Body of pancreas (tissue), 4 donors: Measurements from ENCODE around the gene WNT3A. TPM values are rescaled to one million over a fixed set of nuclear protein-coding genes. Genes with fewer than 3 reads are reported as not detected.
A peak's percentile ranks its signal among the peaks of the same experiment; 100 is the strongest.

ENCODE experiments used
- ATAC-seq: fragments of 150-250 bp; one replicate; pipeline ENCODE4 v1.9.1; 2016
- DNase-seq, 4 donors: peaks; one replicate each; pipeline ENCODE4 v3.0.0-alpha.2; 2019
- H3K27ac ChIP-seq, 4 donors: fragments of 200-600 bp; sonication (generic); 1 replicate in 3 of 4; 2 replicates in 1 of 4; pipeline versions ENCODE4 v1.5.1 to v1.6.1; 2016 to 2019; ENCODE audit warnings: mild to moderate bottlenecking in 1 of 4, mixed read lengths in 1 of 4, moderate library complexity in 1 of 4
- H3K27me3 ChIP-seq, 2 donors: fragments of 200-600 bp; sonication (generic); one replicate each; pipeline ENCODE4 v1.6.0; 2016; ENCODE audit warnings: mild to moderate bottlenecking in 1 of 2
- H3K36me3 ChIP-seq, 2 donors: fragments of 200-600 bp; sonication (generic); replicated peaks in 1 of 2; 2 replicates each; pipeline ENCODE4 v1.5.1; 2016; ENCODE audit warnings: low read depth in 2 of 2; ENCODE audit not compliant: insufficient read depth in 1 of 2
- H3K4me1 ChIP-seq: fragments of 200-600 bp; sonication (generic); one replicate; pipeline ENCODE4 v1.6.0; 2016
- H3K4me3 ChIP-seq, 2 donors: fragments of 200-600 bp; sonication (generic); 1 replicate in 1 of 2; 2 replicates in 1 of 2; pipeline ENCODE4 v1.5.1; 2016 to 2019
- H3K9me3 ChIP-seq, 3 donors: fragments of 200-600 bp; sonication (generic); 1 replicate in 2 of 3; 2 replicates in 1 of 3; pipeline ENCODE4 v1.5.1; 2016
- POLR2A ChIP-seq, 3 donors: fragments of 450-650 bp; IDR thresholded peaks; one replicate each; pipeline ENCODE4 v1.6.1; 2016; ENCODE audit warnings: antibody characterized with exemption in 3 of 3, mild to moderate bottlenecking in 2 of 3
- WGBS, 2 donors: methylation state at CpG; one replicate each; pipeline ENCODE4 v1.1.5; 2017; 5-methylcytosine and 5-hydroxymethylcytosine counted together
- intact Hi-C: fragments of 100-400 bp; cut with DNase I; formaldehyde crosslinking; loops from one replicate; pipeline ENCODE4 v1.15.1; 2023
- total RNA-seq, 2 donors: library from RNA; depleted of rRNA; stranded (reverse); fragments of >200 nt; gene quantifications; one replicate each; pipeline ENCODE4 v1.1.0, GENCODE V29; 2016
- TF ChIP-seq, protein P1 (sequence below), 7 experiments: fragments of 450-650 bp in 4 of 7; fragments of 200-600 bp in 3 of 7; sonication (generic) in 3 of 7; IDR thresholded peaks; one replicate each; pipeline ENCODE4 v1.5.1; 2016 to 2019; ENCODE audit warnings: antibody characterized with exemption in 7 of 7

WNT3A gene
- total RNA-seq, 2 donors from 2014 or later: not detected

DNA sequence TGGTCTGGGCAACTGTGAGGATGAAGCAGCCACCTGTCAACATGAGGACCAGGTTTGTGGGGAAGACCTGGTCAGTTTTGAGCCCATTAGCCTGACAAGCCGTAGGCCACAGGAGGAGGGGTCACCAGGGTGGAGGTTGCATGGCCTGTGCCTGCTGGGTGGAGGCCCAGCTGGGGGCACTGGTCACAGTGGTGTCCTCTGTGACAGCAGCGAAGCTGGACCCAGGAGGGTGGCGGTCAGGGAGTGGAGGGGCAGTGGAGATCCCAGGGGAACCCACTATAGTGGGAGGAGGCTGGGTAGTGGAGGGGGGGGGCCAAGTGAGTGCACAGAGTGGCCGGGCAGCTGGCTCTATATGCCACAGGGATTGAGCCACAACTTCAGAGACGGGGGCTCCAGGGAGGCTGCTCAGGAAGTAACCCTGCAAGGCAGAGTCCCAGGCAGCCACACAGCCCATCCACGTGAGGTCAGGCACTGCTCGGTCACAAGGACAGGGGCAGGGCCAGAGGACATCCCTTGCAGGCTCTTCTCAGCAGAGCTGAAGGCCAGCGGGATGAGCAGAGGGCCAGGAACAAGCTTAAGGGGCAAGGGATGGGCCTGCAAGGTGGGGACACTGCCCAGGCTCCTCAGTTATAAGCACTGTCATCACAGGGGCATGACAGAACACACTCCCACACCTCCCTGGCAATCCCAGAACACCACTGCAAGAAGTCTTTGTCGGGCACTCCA lies 98.6 kb downstream of the WNT3A start:
- Histone ChIP-seq H3K9me3 (no peaks in the 10 kb centered on the region), H3K27me3 (no peaks in the 10 kb centered on the region), H3K4me1 (peaks cover 60% of the 10 kb centered on the region), H3K27ac (no peak overlapping the region), H3K4me3 (no peak overlapping the region), H3K36me3 (peaks cover 0 to 4% of the 10 kb centered on the region in 2 donors)
- DNase-seq: peak in 1 of 4 donors; percentile 20
- WGBS, 2 donors: 74 to 80% methylated on average over 5 to 9 of the region's 9 CpGs
- TF ChIP-seq, protein P1, sequence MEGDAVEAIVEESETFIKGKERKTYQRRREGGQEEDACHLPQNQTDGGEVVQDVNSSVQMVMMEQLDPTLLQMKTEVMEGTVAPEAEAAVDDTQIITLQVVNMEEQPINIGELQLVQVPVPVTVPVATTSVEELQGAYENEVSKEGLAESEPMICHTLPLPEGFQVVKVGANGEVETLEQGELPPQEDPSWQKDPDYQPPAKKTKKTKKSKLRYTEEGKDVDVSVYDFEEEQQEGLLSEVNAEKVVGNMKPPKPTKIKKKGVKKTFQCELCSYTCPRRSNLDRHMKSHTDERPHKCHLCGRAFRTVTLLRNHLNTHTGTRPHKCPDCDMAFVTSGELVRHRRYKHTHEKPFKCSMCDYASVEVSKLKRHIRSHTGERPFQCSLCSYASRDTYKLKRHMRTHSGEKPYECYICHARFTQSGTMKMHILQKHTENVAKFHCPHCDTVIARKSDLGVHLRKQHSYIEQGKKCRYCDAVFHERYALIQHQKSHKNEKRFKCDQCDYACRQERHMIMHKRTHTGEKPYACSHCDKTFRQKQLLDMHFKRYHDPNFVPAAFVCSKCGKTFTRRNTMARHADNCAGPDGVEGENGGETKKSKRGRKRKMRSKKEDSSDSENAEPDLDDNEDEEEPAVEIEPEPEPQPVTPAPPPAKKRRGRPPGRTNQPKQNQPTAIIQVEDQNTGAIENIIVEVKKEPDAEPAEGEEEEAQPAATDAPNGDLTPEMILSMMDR (IDR thresholded peaks at IDR 0.05): no peak
- no peak for TF ChIP-seq POLR2A (IDR thresholded peaks at IDR 0.05)
- intact Hi-C loops: no loop called here
- ATAC-seq: no peak

DNA sequence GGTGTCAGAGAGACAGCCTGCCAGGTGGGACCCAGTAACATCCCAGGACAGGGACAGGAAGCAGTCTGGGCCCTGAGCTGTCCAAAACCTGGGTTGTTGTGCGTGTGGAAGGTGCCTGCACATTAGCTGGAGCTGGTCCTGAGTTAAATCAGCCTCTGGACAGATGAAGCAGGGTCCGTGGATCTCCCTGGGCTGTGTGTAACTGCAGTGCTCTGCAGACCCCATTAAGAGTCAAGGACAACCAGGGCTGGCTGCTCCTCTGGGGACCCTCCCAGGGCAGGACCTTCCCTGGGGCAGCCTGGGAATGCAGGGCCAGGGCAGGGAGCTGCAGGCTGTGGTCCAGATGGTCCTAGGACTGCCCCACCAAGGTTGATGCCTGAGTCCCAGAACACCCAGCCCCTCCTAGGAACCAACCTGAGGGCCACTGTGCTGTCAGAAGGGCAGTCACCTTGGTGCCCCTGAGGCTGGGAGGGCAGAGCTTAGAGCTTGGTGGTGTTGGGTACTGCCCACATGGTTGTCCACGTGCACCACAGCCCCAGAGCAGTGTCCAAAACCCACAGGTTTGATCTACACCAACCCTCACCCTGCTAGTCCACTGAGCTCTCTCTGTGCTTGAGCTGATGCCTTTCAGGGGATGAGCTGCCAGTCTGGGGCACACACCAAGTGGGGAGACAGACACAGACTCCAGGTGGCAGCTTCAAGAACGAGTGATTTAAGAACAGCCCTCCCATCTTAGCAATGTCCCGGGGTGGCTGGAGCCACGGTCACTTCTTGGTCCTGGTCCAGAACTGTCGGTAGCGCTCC lies 99.4 kb downstream of the WNT3A start:
- H3K4me3 ChIP-seq: no peak overlapping the region
- no peak overlapping the region for H3K27ac ChIP-seq
- peaks cover 0 to 4% of the 10 kb centered on the region in 2 donors for H3K36me3 ChIP-seq
- no peak for TF ChIP-seq POLR2A (IDR thresholded peaks at IDR 0.05)
- TF ChIP-seq, protein P1 (IDR thresholded peaks at IDR 0.05): no peak
- no peaks in the 10 kb centered on the region for H3K27me3 ChIP-seq
- ATAC-seq (no peak), DNase-seq (no peak)
- H3K9me3 ChIP-seq: no peaks in the 10 kb centered on the region
- peaks cover 56% of the 10 kb centered on the region for H3K4me1 ChIP-seq
- WGBS, 2 donors: 51 to 71% methylated on average over 2 to 7 of the region's 8 CpGs
- intact Hi-C loops: no loop called here

DNA sequence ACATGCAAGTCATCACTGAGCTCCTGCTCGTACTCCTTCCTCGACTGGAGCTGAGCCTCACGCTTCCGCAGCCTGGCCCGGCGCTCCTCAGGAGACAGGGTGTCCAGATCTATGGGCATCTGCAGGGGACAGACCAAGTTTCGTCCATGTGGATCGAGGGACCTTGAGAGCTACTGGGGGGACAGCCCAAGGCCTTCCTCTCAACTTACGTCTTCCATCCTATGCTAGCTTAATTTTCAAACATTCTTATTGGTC lies 99.9 kb downstream of the WNT3A start:
- Histone ChIP-seq H3K9me3 (no peaks in the 10 kb centered on the region), H3K4me3 (no peak overlapping the region), H3K36me3 (peaks cover 0 to 4% of the 10 kb centered on the region in 2 donors), H3K4me1 (peaks cover 50% of the 10 kb centered on the region), H3K27me3 (no peaks in the 10 kb centered on the region), H3K27ac (no peak overlapping the region)
- no peak for ATAC-seq
- DNase-seq: no peak
- no peak for TF ChIP-seq POLR2A (IDR thresholded peaks at IDR 0.05)
- TF ChIP-seq, protein P1 (IDR thresholded peaks at IDR 0.05): no peak
- intact Hi-C loops: no loop called here
- WGBS, 2 donors: 88 to 91% methylated on average over 9 of the region's 9 CpGs

DNA sequence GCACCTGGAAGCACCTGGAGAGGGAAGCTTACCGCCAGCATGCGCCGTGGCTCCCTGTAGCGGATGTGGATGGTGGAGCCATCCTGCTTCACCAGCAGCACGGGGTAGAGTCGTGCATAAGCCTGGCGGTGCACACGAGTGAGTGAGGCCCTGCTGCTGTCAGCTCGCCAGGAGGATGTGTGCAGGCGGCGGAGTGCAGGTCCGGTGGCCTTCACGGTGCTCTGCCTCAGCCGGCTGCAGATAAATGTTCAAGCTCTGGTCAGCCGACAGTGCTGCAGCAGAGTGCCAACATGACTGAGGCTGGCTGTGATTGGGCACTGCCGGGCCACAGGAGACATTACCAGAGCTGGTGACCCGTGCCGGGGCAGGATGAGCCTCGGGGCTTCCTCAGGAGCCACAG lies 100.8 kb downstream of the WNT3A start:
- Histone ChIP-seq H3K4me1 (peaks cover 43% of the 10 kb centered on the region), H3K9me3 (no peaks in the 10 kb centered on the region), H3K4me3 (no peak overlapping the region), H3K27ac (no peak overlapping the region), H3K27me3 (no peaks in the 10 kb centered on the region), H3K36me3 (peaks cover 0 to 4% of the 10 kb centered on the region in 2 donors)
- 73 to 80% methylated on average over 2 to 16 of the region's 19 CpGs for WGBS, 2 donors
- no peak for ATAC-seq
- TF ChIP-seq, protein P1 (IDR thresholded peaks at IDR 0.05): no peak
- no peak for TF ChIP-seq POLR2A (IDR thresholded peaks at IDR 0.05)
- peak in 1 of 4 donors; percentile 17 for DNase-seq
- intact Hi-C loops: no loop called here
